T-helper 1 cell treated with Interleukin-12 subunit alpha and Interleukin-12 subunit beta and Interleukin-4 antibody, amounts not matched to agents 30 μg/mL and 1 μg/mL, for 36 hours (primary cell): ENCODE data around the gene DEFB121.
"Not testable (repeated sequence)": the region's sequence is repeated elsewhere in the genome, so short reads cannot be mapped to it uniquely, and the experiment has no call there.

Source experiments
- H3K27ac Mint-ChIP-seq: one replicate; pipeline ENCODE4 v1.8.0; 2021; ENCODE audit warnings: mild to moderate bottlenecking, mixed read lengths
- H3K27me3 Mint-ChIP-seq: one replicate; pipeline ENCODE4 v1.8.0; 2021; ENCODE audit warnings: low read depth, mixed read lengths
- H3K36me3 Mint-ChIP-seq: one replicate; pipeline ENCODE4 v1.8.0; 2021; ENCODE audit warnings: low read depth, mixed read lengths
- H3K4me1 Mint-ChIP-seq: one replicate; pipeline ENCODE4 v1.8.0; 2021; ENCODE audit warnings: low read depth, mixed read lengths
- H3K4me3 Mint-ChIP-seq: one replicate; pipeline ENCODE4 v1.8.0; 2021; ENCODE audit warnings: mild to moderate bottlenecking, moderate library complexity, mixed read lengths
- H3K9me3 Mint-ChIP-seq: one replicate; pipeline ENCODE4 v1.8.0; 2021; ENCODE audit warnings: mixed read lengths

DEFB121 gene

GRCh38 chr20:31403886-31404285 lies 2.1 kb downstream of the DEFB121 start:
- no peak overlapping the region for H3K27ac Mint-ChIP-seq
- no peaks in the 10 kb centered on the region for H3K27me3 Mint-ChIP-seq
- no peaks in the 10 kb centered on the region for H3K9me3 Mint-ChIP-seq
- H3K36me3 Mint-ChIP-seq: no peaks in the 10 kb centered on the region
- H3K4me3 Mint-ChIP-seq: no peak overlapping the region
- no peaks in the 10 kb centered on the region for H3K4me1 Mint-ChIP-seq

GRCh38 chr20:31394900-31395299 lies 11.1 kb downstream of the DEFB121 start:
- Mint-ChIP-seq H3K36me3 (no peaks in the 10 kb centered on the region), H3K27ac (no peak overlapping the region), H3K4me1 (no peaks in the 10 kb centered on the region), H3K27me3 (peaks cover 3% of the 10 kb centered on the region), H3K4me3 (no peak overlapping the region), H3K9me3 (no peaks in the 10 kb centered on the region)

- Mint-ChIP-seq H3K36me3 (no peaks in the 10 kb centered on the region), H3K9me3 (no peaks in the 10 kb centered on the region), H3K4me3 (no peak overlapping the region), H3K27ac (no peak overlapping the region), H3K4me1 (no peaks in the 10 kb centered on the region), H3K27me3 (peaks cover 3% of the 10 kb centered on the region)
Measured at GRCh38 chr20:31392836-31393235, 13.2 kb downstream of the DEFB121 start.

- no peaks in the 10 kb centered on the region for H3K4me1 Mint-ChIP-seq
- no peak within 1 kb of the TSS for H3K27ac Mint-ChIP-seq
- no peak within 1 kb of the TSS for H3K4me3 Mint-ChIP-seq
- peaks cover 3% of the 10 kb centered on the region for H3K27me3 Mint-ChIP-seq
- no peaks in the 10 kb centered on the region for H3K9me3 Mint-ChIP-seq
- no peaks in the 10 kb centered on the region for H3K36me3 Mint-ChIP-seq
Measured at GRCh38 chr20:31390490-31390889, 15.5 kb downstream of the DEFB121 start, which contains the start of gene DEFB119. DEFB119 (minus strand) TSS chr20:31390590; CDS start chr20:31390483, 107 bp downstream.

GRCh38 chr20:31374346-31374745 lies 31.7 kb downstream of the DEFB121 start:
- H3K36me3 Mint-ChIP-seq: no peaks in the 10 kb centered on the region
- H3K27ac Mint-ChIP-seq: no peak overlapping the region
- peaks cover 3% of the 10 kb centered on the region for H3K9me3 Mint-ChIP-seq

GRCh38 chr20:31368301-31368700 lies 37.7 kb downstream of the DEFB121 start, which contains the start of gene DEFB118:
DEFB118 (plus strand) TSS chr20:31368601; CDS start chr20:31368651, 50 bp downstream.
- Mint-ChIP-seq H3K9me3 (peaks cover 4% of the 10 kb centered on the region), H3K27me3 (no peaks in the 10 kb centered on the region), H3K4me1 (no peaks in the 10 kb centered on the region), H3K4me3 (no peak within 1 kb of the TSS), H3K27ac (no peak within 1 kb of the TSS), H3K36me3 (no peaks in the 10 kb centered on the region)

More at GRCh38 chr20:31374346-31374745, 31.7 kb downstream of the DEFB121 start:
- Mint-ChIP-seq H3K4me3 (no peak overlapping the region), H3K27me3 (no peaks in the 10 kb centered on the region), H3K4me1 (no peaks in the 10 kb centered on the region)

- not testable (repeated sequence) for H3K4me3 Mint-ChIP-seq, H3K4me1 Mint-ChIP-seq, H3K27ac Mint-ChIP-seq, H3K9me3 Mint-ChIP-seq, H3K36me3 Mint-ChIP-seq, H3K27me3 Mint-ChIP-seq
Measured at GRCh38 chr20:31364272-31364671, 41.7 kb downstream of the DEFB121 start.

GRCh38 chr20:31363295-31363694 lies 42.7 kb downstream of the DEFB121 start:
- Mint-ChIP-seq H3K27ac (no peak overlapping the region), H3K36me3 (no peaks in the 10 kb centered on the region), H3K4me1 (no peaks in the 10 kb centered on the region), H3K27me3 (no peaks in the 10 kb centered on the region), H3K9me3 (peaks cover 4% of the 10 kb centered on the region), H3K4me3 (no peak overlapping the region)

- H3K4me3 Mint-ChIP-seq: no peak overlapping the region
- no peaks in the 10 kb centered on the region for H3K4me1 Mint-ChIP-seq
- H3K27me3 Mint-ChIP-seq: no peaks in the 10 kb centered on the region
- H3K36me3 Mint-ChIP-seq: no peaks in the 10 kb centered on the region
- no peaks in the 10 kb centered on the region for H3K9me3 Mint-ChIP-seq
- H3K27ac Mint-ChIP-seq: no peak overlapping the region
Measured at GRCh38 chr20:31355981-31356380, 50.0 kb downstream of the DEFB121 start.
